HCT116 (cell line): Measurements from ENCODE around the gene SMARCA2. TPM values are rescaled to one million over a fixed set of nuclear protein-coding genes. Genes with fewer than 3 reads are reported as not detected.

Experiments
- ATAC-seq: fragments of 200-7000 bp; cut with Tn5 transposase; 2 replicates; pipeline ENCODE4 v1.9.1; 2020; ENCODE audit warnings: mild to moderate bottlenecking, moderate library complexity
- BruUV-seq: library from RNA; stranded (reverse); fragments of 400-500 nt; replicated peaks from 2 replicates; lab custom pipeline; 2021; lab: Mats Ljungman, UMichigan
- CTCF ChIA-PET: fragments of 300-600 bp; sonication (Branson Sonifier 250); formaldehyde crosslinking; loops from one replicate; lab custom pipeline; 2021; ENCODE audit warnings: antibody characterized with exemption; lab: Charles Lee
- POLR2A ChIA-PET: fragments of 300-600, 350-600 bp; sonication (Branson Sonifier 250); formaldehyde crosslinking; loops from one replicate; lab custom pipeline; 2021; ENCODE audit warnings: antibody characterized with exemption; lab: Charles Lee
- RAD21 ChIA-PET, 2 experiments: fragments of 300-600 bp; sonication (Branson Sonifier 250); formaldehyde crosslinking; loops; one replicate each; lab custom pipeline; 2023; ENCODE audit warnings: low total read pairs in 2 of 2; ENCODE audit not compliant: uncharacterized antibody in 2 of 2, unreplicated experiment in 2 of 2, low non-redundant PET in 1 of 2; lab: Charles Lee
- DNase-seq: peaks from one replicate; pipeline ENCODE4 v3.0.0-alpha.2; 2010; ENCODE audit warnings: low read depth, low spot score
- H2AFZ ChIP-seq: fragments of 200-600 bp; shearing (Covaris generic), sonication (generic); 2 replicates; pipeline ENCODE4 v1.6.1; 2017; ENCODE audit warnings: low read depth, mixed run types, mixed read lengths, antibody characterized with exemption, low read length; ENCODE audit not compliant: poor library complexity, severe bottlenecking
- H3K27ac ChIP-seq: 2 replicates; pipeline ENCODE4 v1.5.1; 2012; ENCODE audit warnings: low read depth, low read length
- H3K27me3 ChIP-seq: fragments of 200-600 bp; sonication (generic); 2 replicates; pipeline ENCODE4 v1.6.1; 2016; ENCODE audit warnings: mixed run types, low read length, mixed read lengths; ENCODE audit not compliant: insufficient read depth
- H3K36me3 ChIP-seq, 2 experiments: fragments of 200-500 bp in 1 of 2; fragments of 200-600 bp in 1 of 2; sonication (Bioruptor generic) in 1 of 2; sonication (generic) in 1 of 2; 2 replicates each; pipeline versions ENCODE4 v1.5.1 to v1.6.1; 2014 to 2016; ENCODE audit warnings: low read length in 2 of 2, inconsistent platforms in 1 of 2, mixed read lengths in 1 of 2, mixed run types in 1 of 2; ENCODE audit not compliant: insufficient read depth in 2 of 2, control insufficient read depth in 1 of 2
- H3K4me1 ChIP-seq, 2 experiments: fragments of 200-600 bp in 1 of 2; sonication (generic) in 1 of 2; 2 replicates each; pipeline versions ENCODE4 v1.5.1 to v1.6.1; 2012 to 2017; ENCODE audit warnings: low read length in 2 of 2, inconsistent platforms in 1 of 2, mild to moderate bottlenecking in 1 of 2, mixed read lengths in 1 of 2, mixed run types in 1 of 2, moderate library complexity in 1 of 2; ENCODE audit not compliant: insufficient read depth in 2 of 2, control insufficient read depth in 1 of 2
- H3K4me2 ChIP-seq: fragments of 200-600 bp; sonication (generic); 2 replicates; pipeline ENCODE4 v1.6.1; 2017; ENCODE audit warnings: mixed run types, low read length, mixed read lengths
- H3K4me3 ChIP-seq, 2 experiments: fragments of 200-600 bp in 1 of 2; sonication (generic) in 1 of 2; replicated peaks in 1 of 2; 2 replicates each; pipeline ENCODE4 v1.5.1; 2011 to 2016; ENCODE audit warnings: low read length in 2 of 2, control low read depth in 1 of 2, low read depth in 1 of 2, mild to moderate bottlenecking in 1 of 2, mixed read lengths in 1 of 2, mixed run types in 1 of 2
- H3K79me2 ChIP-seq: fragments of 200-600 bp; sonication (generic); 2 replicates; pipeline ENCODE4 v1.6.1; 2017; ENCODE audit warnings: mild to moderate bottlenecking, mixed run types, low read length, moderate library complexity, mixed read lengths; ENCODE audit not compliant: insufficient read depth
- H3K9ac ChIP-seq: fragments of 200-600 bp; sonication (generic); 2 replicates; pipeline ENCODE4 v1.6.1; 2016; ENCODE audit warnings: low read length, mixed read lengths
- H3K9me2 ChIP-seq: fragments of 200-600 bp; sonication (generic), shearing (Covaris generic); 2 replicates; pipeline ENCODE4 v1.6.1; 2017; ENCODE audit warnings: mixed run types, mild to moderate bottlenecking, moderate library complexity; ENCODE audit not compliant: insufficient read depth
- H3K9me3 ChIP-seq, 2 experiments: fragments of 200-500 bp in 1 of 2; fragments of 200-600 bp in 1 of 2; sonication (Bioruptor generic) in 1 of 2; sonication (generic) in 1 of 2; 2 replicates each; pipeline ENCODE4 v1.6.1; 2014 to 2017; ENCODE audit warnings: low read length in 2 of 2, mixed read lengths in 2 of 2, inconsistent platforms in 1 of 2, low read depth in 1 of 2, mild to moderate bottlenecking in 1 of 2, mixed run types in 1 of 2, moderate library complexity in 1 of 2; ENCODE audit not compliant: control insufficient read depth in 1 of 2, insufficient read depth in 1 of 2
- H4K20me1 ChIP-seq: fragments of 200-600 bp; sonication (generic), shearing (Covaris generic); 2 replicates; pipeline ENCODE4 v1.6.1; 2017; ENCODE audit warnings: mixed run types, mild to moderate bottlenecking, moderate library complexity; ENCODE audit not compliant: insufficient read depth
- CTCF ChIP-seq, 3 experiments: fragments of 200-600 bp in 1 of 3; sonication (generic) in 1 of 3; IDR thresholded peaks in 2 of 3; conservative IDR thresholded peaks in 1 of 3; 2 replicates each; pipeline ENCODE4 v1.5.1; 2012 to 2017; ENCODE audit warnings: low read depth in 2 of 3, low read length in 2 of 3, antibody characterized with exemption in 1 of 3, borderline replicate concordance in 1 of 3, control low read depth in 1 of 3, mild to moderate bottlenecking in 1 of 3, mixed read lengths in 1 of 3, mixed run types in 1 of 3, moderate library complexity in 1 of 3; ENCODE audit not compliant: insufficient read depth in 1 of 3
- RAD21 ChIP-seq: IDR thresholded peaks from 2 replicates; pipeline ENCODE4 v1.6.1; 2012; ENCODE audit warnings: low read depth, mild to moderate bottlenecking
- SRF ChIP-seq: IDR thresholded peaks from 2 replicates; pipeline ENCODE4 v1.6.1; 2012; ENCODE audit warnings: low read depth
- intact Hi-C: fragments of 100-400 bp; cut with micrococcal nuclease; formaldehyde crosslinking; loops from 2 replicates; pipeline ENCODE4 v1.10.0; 2022
- total RNA-seq: library from RNA; stranded (reverse); gene quantifications from one replicate; pipeline ENCODE4 v1.2.1, GENCODE V29; 2021; ENCODE audit not compliant: unreplicated experiment

The SMARCA2 gene
- total RNA-seq, 1 experiment from 2014 or later, result 14.7 TPM

DNA sequence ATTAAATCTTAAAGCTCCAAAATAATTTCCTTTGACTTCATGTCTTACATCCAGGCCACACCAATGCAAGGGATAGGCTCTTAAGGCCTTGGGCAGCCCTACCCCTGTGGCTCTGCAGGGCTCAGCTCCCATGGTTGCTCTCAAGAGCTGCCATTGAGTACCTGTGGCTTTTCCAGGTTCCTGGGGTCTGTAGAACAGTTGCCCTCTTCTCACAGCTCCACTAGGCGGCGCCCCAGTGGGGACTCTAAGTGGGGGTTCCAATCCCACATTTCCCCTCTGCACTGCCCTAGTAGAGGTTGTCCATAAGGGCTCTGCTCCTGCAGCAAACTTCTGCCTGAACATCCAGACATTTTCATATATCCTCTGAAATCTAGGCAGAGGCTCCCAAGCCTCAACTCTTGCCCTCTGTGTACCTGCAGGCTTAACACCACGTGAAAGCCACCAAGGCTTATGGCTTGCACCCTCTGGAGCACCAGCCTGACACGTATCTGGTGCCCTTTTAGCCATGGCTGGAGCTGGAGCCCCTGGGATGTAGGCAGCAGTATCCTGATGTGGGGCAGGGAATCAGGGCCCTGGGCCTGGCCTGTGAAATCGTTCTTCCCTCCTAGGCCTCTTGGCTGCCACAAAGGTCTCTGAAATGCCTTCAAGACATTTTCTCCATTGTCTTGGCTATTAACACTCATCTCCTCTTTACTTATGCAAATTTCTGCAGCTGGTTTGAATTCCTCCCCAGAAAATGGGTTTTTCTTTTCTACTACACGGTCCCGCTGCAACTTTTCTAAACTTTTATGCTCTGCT is 185.1 kb downstream of the SMARCA2 start:
- TF ChIP-seq RAD21 (no peak), CTCF (IDR thresholded peaks at IDR 0.05 in 2 of 3, conservative IDR thresholded peaks at IDR 0.05 in 1 of 3; ENCODE audit: borderline replicate concordance in 1 of 3, insufficient read depth in 1 of 3, low read depth in 2 of 3, low read length in 2 of 3) (peak in 2 of 3 experiments; percentile 42 to 47; a peak in 3 of 6 replicates)
- CTCF ChIA-PET, result no interaction called here
- RAD21 ChIA-PET, result no interaction called here
- intact Hi-C loops, result no loop called here
- Histone ChIP-seq H3K27ac (no peak overlapping the region), H3K9me2 (no peaks in the 10 kb centered on the region), H3K36me3 (no peaks in the 10 kb centered on the region), H3K9me3 (no peaks in the 10 kb centered on the region), H3K4me3 (no peak overlapping the region), H3K27me3 (no peaks in the 10 kb centered on the region), H3K4me2 (no peak overlapping the region), H3K4me1 (no peaks in the 10 kb centered on the region), H3K9ac (no peak overlapping the region), H4K20me1 (no peaks in the 10 kb centered on the region), H3K79me2 (no peaks in the 10 kb centered on the region), H2AFZ (no peak overlapping the region)
- POLR2A ChIA-PET, result no interaction called here
- no peak for DNase-seq
- BruUV-seq, result no TSS peak
- ATAC-seq, result peak; percentile 62

DNA sequence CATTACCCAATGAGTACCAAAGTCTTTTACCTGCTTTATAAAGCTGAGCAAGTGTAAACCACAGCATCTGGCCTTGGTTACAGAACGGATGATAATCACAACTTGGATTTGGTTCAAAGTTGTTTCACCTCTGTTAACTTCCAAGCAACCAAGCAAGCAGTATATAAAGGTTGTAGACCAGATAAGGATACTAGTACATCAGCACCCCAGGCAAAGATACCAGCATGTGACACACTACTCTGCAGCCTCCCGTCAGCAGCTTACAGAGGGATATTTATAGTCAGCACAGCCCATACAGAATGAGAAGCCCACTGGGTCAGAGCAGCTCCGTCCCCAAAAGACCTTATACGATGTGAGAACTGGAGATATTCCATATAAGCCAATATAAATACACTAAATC is 193.3 kb downstream of the SMARCA2 start:
- Histone ChIP-seq H3K9ac (no peak overlapping the region), H3K9me2 (no peaks in the 10 kb centered on the region), H3K27ac (no peak overlapping the region), H3K4me3 (no peak overlapping the region), H3K4me1 (no peaks in the 10 kb centered on the region), H2AFZ (no peak overlapping the region), H3K36me3 (no peaks in the 10 kb centered on the region), H4K20me1 (no peaks in the 10 kb centered on the region), H3K27me3 (no peaks in the 10 kb centered on the region), H3K79me2 (no peaks in the 10 kb centered on the region), H3K9me3 (no peaks in the 10 kb centered on the region), H3K4me2 (no peak overlapping the region)
- TF ChIP-seq SRF, result no peak
- no peak for DNase-seq
- BruUV-seq, result no TSS peak
- POLR2A ChIA-PET, result no interaction called here
- intact Hi-C loops, result no loop called here
- RAD21 ChIA-PET, result no interaction called here
- CTCF ChIA-PET, result no interaction called here
- ATAC-seq, result no peak
